Measurements from ENCODE around the gene MASTL.

DNA sequence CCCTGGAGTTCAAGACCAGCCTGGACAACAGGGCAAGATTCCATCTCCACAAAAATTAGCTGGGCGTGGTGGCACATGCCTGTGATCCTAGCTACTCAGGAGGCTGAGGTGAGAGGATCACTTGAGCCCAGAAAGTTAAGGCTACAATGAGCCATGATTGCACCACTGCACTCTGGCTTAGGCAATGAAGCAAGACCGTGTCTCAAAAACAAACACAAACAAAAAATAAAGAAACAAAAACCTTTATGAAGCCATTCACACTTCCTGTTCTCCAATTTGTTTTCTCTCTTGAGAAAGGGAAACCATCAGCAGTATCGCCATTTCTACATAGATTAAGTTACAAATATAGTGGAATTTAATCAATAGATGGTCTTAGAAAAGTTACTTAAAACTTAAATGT, 20.8 kb upstream of the MASTL start:
- no peak for TF ChIP-seq GATA2 (IDR thresholded peaks at IDR 0.05; ENCODE audit: low read depth, low read length)
- TF ChIP-seq GATA3 (IDR thresholded peaks at IDR 0.05; ENCODE audit: low read depth, low read length) = no peak
